Duodenal mucosa (tissue), 2 donors: Measurements from ENCODE around the gene PEX16.

ENCODE experiments used
- H3K27ac ChIP-seq: one replicate; pipeline ENCODE4 v1.7.0; 2013; ENCODE audit warnings: low read depth, low read length
- H3K27me3 ChIP-seq, 2 donors: one replicate each; pipeline ENCODE4 v1.7.0; 2013; ENCODE audit warnings: low read length in 2 of 2, control low read depth in 1 of 2; ENCODE audit not compliant: insufficient read depth in 2 of 2, control insufficient read depth in 1 of 2
- H3K36me3 ChIP-seq, 2 donors: one replicate each; pipeline ENCODE4 v1.7.0; 2013; ENCODE audit warnings: low read length in 2 of 2, control low read depth in 1 of 2; ENCODE audit not compliant: insufficient read depth in 2 of 2, control insufficient read depth in 1 of 2
- H3K4me1 ChIP-seq, 2 donors: one replicate each; pipeline ENCODE4 v1.7.0; 2013; ENCODE audit warnings: low read length in 2 of 2, control low read depth in 1 of 2; ENCODE audit not compliant: insufficient read depth in 2 of 2, control insufficient read depth in 1 of 2
- H3K4me3 ChIP-seq, 2 donors: one replicate each; pipeline ENCODE4 v1.7.0; 2013; ENCODE audit warnings: low read length in 2 of 2, low read depth in 1 of 2
- H3K9ac ChIP-seq, 2 donors: one replicate each; pipeline ENCODE4 v1.7.0; 2013; ENCODE audit warnings: low read length in 2 of 2, low read depth in 1 of 2
- H3K9me3 ChIP-seq, 2 donors: one replicate each; pipeline ENCODE4 v1.7.0; 2013; ENCODE audit warnings: low read length in 2 of 2, control low read depth in 1 of 2; ENCODE audit not compliant: control insufficient read depth in 1 of 2

PEX16 gene

GRCh38 chr11:45931739-45932138, 14.1 kb upstream of the PEX16 start:
- H3K27ac ChIP-seq, result no peak overlapping the region

GRCh38 chr11:45930951-45931570, 13.4 kb upstream of the PEX16 start:
- no peak overlapping the region for H3K27ac ChIP-seq
- H3K4me1 ChIP-seq, result peaks cover 12 to 14% of the 10 kb centered on the region in 2 donors
- H3K36me3 ChIP-seq, result peaks cover 18 to 40% of the 10 kb centered on the region in 2 donors
- no peak overlapping the region for H3K4me3 ChIP-seq
- no peak overlapping the region for H3K9ac ChIP-seq
- H3K27me3 ChIP-seq, result no peaks in the 10 kb centered on the region
- H3K9me3 ChIP-seq, result no peaks in the 10 kb centered on the region

More at GRCh38 chr11:45931739-45932138, 14.1 kb upstream of the PEX16 start:
- Histone ChIP-seq H3K9me3 (no peaks in the 10 kb centered on the region), H3K27me3 (no peaks in the 10 kb centered on the region), H3K4me3 (no peak overlapping the region), H3K4me1 (peaks cover 12 to 14% of the 10 kb centered on the region in 2 donors), H3K9ac (no peak overlapping the region), H3K36me3 (peaks cover 18 to 40% of the 10 kb centered on the region in 2 donors)

GRCh38 chr11:45930031-45930794, 12.5 kb upstream of the PEX16 start:
- peaks cover 12 to 14% of the 10 kb centered on the region in 2 donors for H3K4me1 ChIP-seq
- no peak overlapping the region for H3K4me3 ChIP-seq
- H3K9ac ChIP-seq, result peak overlapping the region in 1 of 2 donors; percentile 7
- peaks cover 16 to 33% of the 10 kb centered on the region in 2 donors for H3K36me3 ChIP-seq
- no peaks in the 10 kb centered on the region for H3K27me3 ChIP-seq
- no peaks in the 10 kb centered on the region for H3K9me3 ChIP-seq
- no peak overlapping the region for H3K27ac ChIP-seq

GRCh38 chr11:45929486-45930030, 11.9 kb upstream of the PEX16 start:
- Histone ChIP-seq H3K4me1 (peaks cover 12 to 14% of the 10 kb centered on the region in 2 donors), H3K27me3 (no peaks in the 10 kb centered on the region), H3K27ac (no peak overlapping the region), H3K36me3 (peaks cover 9 to 26% of the 10 kb centered on the region in 2 donors), H3K4me3 (no peak overlapping the region), H3K9ac (peak overlapping the region in 1 of 2 donors; percentile 7), H3K9me3 (no peaks in the 10 kb centered on the region)

GRCh38 chr11:45928535-45929215, 11.0 kb upstream of the PEX16 start:
- Histone ChIP-seq H3K4me1 (peaks cover 12 to 14% of the 10 kb centered on the region in 2 donors), H3K27me3 (no peaks in the 10 kb centered on the region), H3K9me3 (no peaks in the 10 kb centered on the region), H3K27ac (no peak overlapping the region), H3K36me3 (peaks cover 2 to 18% of the 10 kb centered on the region in 2 donors), H3K4me3 (no peak overlapping the region), H3K9ac (no peak overlapping the region)

GRCh38 chr11:45927684-45928413, 10.2 kb upstream of the PEX16 start:
- Histone ChIP-seq H3K27ac (no peak overlapping the region), H3K4me1 (peaks cover 12 to 18% of the 10 kb centered on the region in 2 donors), H3K9ac (no peak overlapping the region), H3K27me3 (peaks cover 6 to 7% of the 10 kb centered on the region in 2 donors), H3K4me3 (no peak overlapping the region), H3K9me3 (no peaks in the 10 kb centered on the region), H3K36me3 (peaks cover 0 to 10% of the 10 kb centered on the region in 2 donors)

GRCh38 chr11:45927332-45927683, 9.6 kb upstream of the PEX16 start:
- Histone ChIP-seq H3K36me3 (peaks cover 0 to 9% of the 10 kb centered on the region in 2 donors), H3K9ac (no peak overlapping the region), H3K27ac (no peak overlapping the region), H3K4me1 (peaks cover 12 to 19% of the 10 kb centered on the region in 2 donors), H3K4me3 (no peak overlapping the region), H3K9me3 (no peaks in the 10 kb centered on the region), H3K27me3 (peaks cover 7 to 10% of the 10 kb centered on the region in 2 donors)

GRCh38 chr11:45926536-45927331, 9.1 kb upstream of the PEX16 start:
- H3K27me3 ChIP-seq, result peaks cover 7 to 10% of the 10 kb centered on the region in 2 donors

GRCh38 chr11:45926001-45926401, 8.3 kb upstream of the PEX16 start:
- H3K36me3 ChIP-seq, result no peaks in the 10 kb centered on the region
- no peak overlapping the region for H3K9ac ChIP-seq
- peaks cover 7 to 10% of the 10 kb centered on the region in 2 donors for H3K27me3 ChIP-seq
- H3K9me3 ChIP-seq, result no peaks in the 10 kb centered on the region
- no peak overlapping the region for H3K4me3 ChIP-seq
- H3K27ac ChIP-seq, result no peak overlapping the region
- H3K4me1 ChIP-seq, result peaks cover 12 to 25% of the 10 kb centered on the region in 2 donors

More at GRCh38 chr11:45926536-45927331, 9.1 kb upstream of the PEX16 start:
- Histone ChIP-seq H3K36me3 (peaks cover 0 to 3% of the 10 kb centered on the region in 2 donors), H3K27ac (no peak overlapping the region), H3K4me1 (peaks cover 12 to 24% of the 10 kb centered on the region in 2 donors), H3K9me3 (no peaks in the 10 kb centered on the region), H3K9ac (no peak overlapping the region), H3K4me3 (no peak overlapping the region)
